Upper lobe of right lung (tissue), 1 donor: ENCODE data around the gene AP4M1. TPM values are rescaled to one million over a fixed set of nuclear protein-coding genes. Genes with fewer than 3 reads are reported as not detected.
"Not testable (repeated sequence)": the region's sequence is repeated elsewhere in the genome, so short reads cannot be mapped to it uniquely, and the experiment has no call there.

ENCODE experiments used
- ATAC-seq: fragments of 200-7000 bp; cut with Tn5 transposase; one replicate; pipeline ENCODE4 v1.9.1; 2020; ENCODE audit warnings: mild to moderate bottlenecking, moderate library complexity
- DNase-seq: peaks from one replicate; pipeline ENCODE4 v3.0.0-alpha.2; 2020
- H3K27ac ChIP-seq: fragments of 200-600 bp; one replicate; pipeline ENCODE4 v1.8.0; 2022
- H3K27me3 ChIP-seq: fragments of 200-600 bp; one replicate; pipeline ENCODE4 v1.8.0; 2022; ENCODE audit warnings: mild to moderate bottlenecking
- H3K36me3 ChIP-seq: fragments of 200-600 bp; one replicate; pipeline ENCODE4 v1.8.0; 2022
- H3K4me1 ChIP-seq: fragments of 200-600 bp; one replicate; pipeline ENCODE4 v1.8.0; 2022
- H3K4me3 ChIP-seq: fragments of 200-600 bp; one replicate; pipeline ENCODE4 v1.8.0; 2022; ENCODE audit warnings: mild to moderate bottlenecking
- H3K9me3 ChIP-seq: fragments of 200-600 bp; one replicate; pipeline ENCODE4 v1.8.0; 2022
- CTCF ChIP-seq: fragments of 200-600 bp; IDR thresholded peaks from one replicate; pipeline ENCODE4 v1.8.0; 2022; ENCODE audit warnings: antibody characterized with exemption
- intact Hi-C: fragments of 100-400 bp; cut with DNase I; formaldehyde crosslinking; loops from one replicate; pipeline ENCODE4 v1.11.0; 2022
- total RNA-seq: library from RNA; stranded (reverse); fragmentation: NEBNext Ultra II Directional; extraction: Animal tissue kit (Norgen Biotek cat#: 25700); gene quantifications from one replicate; pipeline ENCODE4 v1.2.1, GENCODE V29; 2021
- donor health status: DM: no; HTN: yes; CAD: no; lungs with severe emphysema.

The AP4M1 gene
- total RNA-seq, 1 donor from 2014 or later = 16.8 TPM

- Histone ChIP-seq H3K4me3 (peak overlapping the region; percentile 88), H3K36me3 (peaks cover 5% of the 10 kb centered on the region), H3K27ac (peak overlapping the region; percentile 95), H3K9me3 (no peaks in the 10 kb centered on the region), H3K4me1 (peaks cover 16% of the 10 kb centered on the region), H3K27me3 (no peaks in the 10 kb centered on the region)
- TF ChIP-seq CTCF = no peak
- intact Hi-C loops = no loop called here
- ATAC-seq = no peak
- DNase-seq = no peak
These were observed 24.9 kb downstream of the AP4M1 start for GRCh38 chr7:100126239-100126930.

GRCh38 chr7:100126931-100127865 lies 25.8 kb downstream of the AP4M1 start, which contains the start of gene MBLAC1:
TSS of gene MBLAC1 (plus strand) at chr7:100126967. CDS start at chr7:100127396, 429 bp downstream.
- Histone ChIP-seq H3K9me3 (no peaks in the 10 kb centered on the region), H3K27ac (peak within 1 kb of the TSS; percentile 95), H3K4me1 (peaks cover 16% of the 10 kb centered on the region), H3K36me3 (peaks cover 5% of the 10 kb centered on the region), H3K27me3 (no peaks in the 10 kb centered on the region), H3K4me3 (peak within 1 kb of the TSS; percentile 88)
- intact Hi-C loops = no loop called here
- TF ChIP-seq CTCF = no peak
- peak; percentile 92 for DNase-seq
- peak; percentile 96 for ATAC-seq

GRCh38 chr7:100127866-100128636 lies 26.6 kb downstream of the AP4M1 start:
- no peak for ATAC-seq
- no peak for TF ChIP-seq CTCF
- H3K4me1 ChIP-seq = peaks cover 16% of the 10 kb centered on the region
- H3K4me3 ChIP-seq = peak overlapping the region; percentile 88
- no peaks in the 10 kb centered on the region for H3K9me3 ChIP-seq
- H3K36me3 ChIP-seq = no peaks in the 10 kb centered on the region
- H3K27me3 ChIP-seq = no peaks in the 10 kb centered on the region
- no peak for DNase-seq
- peak overlapping the region; percentile 95 for H3K27ac ChIP-seq
- intact Hi-C loops = no loop called here

GRCh38 chr7:100128637-100128963 lies 27.2 kb downstream of the AP4M1 start:
- Histone ChIP-seq H3K27ac (no peak overlapping the region), H3K27me3 (no peaks in the 10 kb centered on the region), H3K36me3 (no peaks in the 10 kb centered on the region), H3K4me1 (peaks cover 16% of the 10 kb centered on the region), H3K9me3 (no peaks in the 10 kb centered on the region), H3K4me3 (no peak overlapping the region)
- TF ChIP-seq CTCF = no peak
- DNase-seq = no peak
- ATAC-seq = no peak
- intact Hi-C loops = no loop called here

- not testable (repeated sequence) for H3K27ac ChIP-seq, ATAC-seq, H3K36me3 ChIP-seq, DNase-seq, H3K4me3 ChIP-seq, H3K27me3 ChIP-seq, H3K9me3 ChIP-seq
- intact Hi-C loops = loop anchor here (10.0 kb wide), 1 partner anchor 85 kb away; the partner anchor contains the start of gene PVRIG
- H3K4me1 ChIP-seq = peaks cover 16% of the 10 kb centered on the region
These were observed 28.8 kb downstream of the AP4M1 start for GRCh38 chr7:100130220-100130607.
